Measurements from ENCODE around the gene CCDC51. TPM values are rescaled to one million over a fixed set of nuclear protein-coding genes. Genes with fewer than 3 reads are reported as not detected.

The CCDC51 gene
- total RNA-seq, 2 experiments from 2014 or later, result 11.5 to 12.2 TPM

GRCh38 chr3:48419597-48419996 lies 20.3 kb downstream of the CCDC51 start:
- no peak overlapping the region for H3K27ac Mint-ChIP-seq

GRCh38 chr3:48419149-48419548 lies 20.8 kb downstream of the CCDC51 start:
- no peaks in the 10 kb centered on the region for H3K36me3 Mint-ChIP-seq
- POLR2A ChIA-PET, result interaction anchor here (1.1 kb wide), 1 partner anchor 21 kb away, joined by 3 read pairs; the partner anchor contains the start of gene CCDC51
- no peak overlapping the region for H3K27ac Mint-ChIP-seq
- H3K4me1 Mint-ChIP-seq, result peaks cover 3% of the 10 kb centered on the region
- H3K27me3 Mint-ChIP-seq, result no peaks in the 10 kb centered on the region
- no peaks in the 10 kb centered on the region for H3K9me3 Mint-ChIP-seq
- ATAC-seq (ENCODE audit: low read depth), result no peak
- no peak for DNase-seq
- no peak overlapping the region for H3K4me3 Mint-ChIP-seq

More at GRCh38 chr3:48419597-48419996, 20.3 kb downstream of the CCDC51 start:
- Mint-ChIP-seq H3K4me3 (no peak overlapping the region), H3K9me3 (no peaks in the 10 kb centered on the region), H3K27me3 (no peaks in the 10 kb centered on the region), H3K4me1 (peaks cover 3% of the 10 kb centered on the region), H3K36me3 (no peaks in the 10 kb centered on the region)
- no peak for ATAC-seq (ENCODE audit: low read depth)
- DNase-seq, result no peak
- POLR2A ChIA-PET, result no interaction called here

GRCh38 chr3:48418651-48419050 lies 21.3 kb downstream of the CCDC51 start:
- Mint-ChIP-seq H3K9me3 (no peaks in the 10 kb centered on the region), H3K4me3 (no peak overlapping the region), H3K27ac (no peak overlapping the region), H3K4me1 (peaks cover 3% of the 10 kb centered on the region), H3K27me3 (no peaks in the 10 kb centered on the region), H3K36me3 (no peaks in the 10 kb centered on the region)
- ATAC-seq (ENCODE audit: low read depth) (no peak), DNase-seq (no peak)
- POLR2A ChIA-PET, result interaction anchor here (1.1 kb wide), 1 partner anchor 21 kb away, joined by 3 read pairs; the partner anchor contains the start of gene CCDC51

DNA sequence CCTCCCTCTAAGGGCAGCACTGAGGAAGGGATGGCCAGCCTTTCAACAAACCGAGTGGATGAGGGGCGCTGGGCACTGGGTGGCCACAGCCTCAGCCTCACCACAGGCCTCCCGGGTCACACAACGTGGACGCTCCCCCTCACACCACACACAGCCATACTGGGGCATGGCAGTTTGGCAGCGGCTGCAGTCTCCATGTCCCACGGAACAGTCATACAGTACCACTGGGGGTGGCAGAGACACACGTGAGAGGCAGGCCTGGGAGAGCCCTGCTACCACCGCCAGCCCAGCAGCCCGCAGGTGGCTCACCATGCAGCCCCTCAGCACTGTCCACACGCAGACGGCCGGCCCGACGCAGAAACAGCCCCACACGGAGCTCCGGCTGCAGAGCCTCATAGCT lies 21.8 kb downstream of the CCDC51 start:
- H3K36me3 Mint-ChIP-seq, result no peaks in the 10 kb centered on the region
- ATAC-seq (ENCODE audit: low read depth) (no peak), DNase-seq (no peak)
- POLR2A ChIA-PET, result interaction anchor here (1.1 kb wide), 1 partner anchor 22 kb away, joined by 3 read pairs; the partner anchor contains the start of gene CCDC51
- H3K4me3 Mint-ChIP-seq, result no peak overlapping the region
- no peaks in the 10 kb centered on the region for H3K27me3 Mint-ChIP-seq
- H3K4me1 Mint-ChIP-seq, result peaks cover 3% of the 10 kb centered on the region
- H3K27ac Mint-ChIP-seq, result no peak overlapping the region
- H3K9me3 Mint-ChIP-seq, result no peaks in the 10 kb centered on the region

GRCh38 chr3:48417529-48418108 lies 22.3 kb downstream of the CCDC51 start:
- no peak overlapping the region for H3K4me3 Mint-ChIP-seq
- H3K4me1 Mint-ChIP-seq, result peaks cover 3% of the 10 kb centered on the region
- H3K36me3 Mint-ChIP-seq, result no peaks in the 10 kb centered on the region
- no peaks in the 10 kb centered on the region for H3K9me3 Mint-ChIP-seq
- no peaks in the 10 kb centered on the region for H3K27me3 Mint-ChIP-seq
- ATAC-seq (ENCODE audit: low read depth) (no peak), DNase-seq (no peak)
- POLR2A ChIA-PET, result no interaction called here
- H3K27ac Mint-ChIP-seq, result no peak overlapping the region

DNA sequence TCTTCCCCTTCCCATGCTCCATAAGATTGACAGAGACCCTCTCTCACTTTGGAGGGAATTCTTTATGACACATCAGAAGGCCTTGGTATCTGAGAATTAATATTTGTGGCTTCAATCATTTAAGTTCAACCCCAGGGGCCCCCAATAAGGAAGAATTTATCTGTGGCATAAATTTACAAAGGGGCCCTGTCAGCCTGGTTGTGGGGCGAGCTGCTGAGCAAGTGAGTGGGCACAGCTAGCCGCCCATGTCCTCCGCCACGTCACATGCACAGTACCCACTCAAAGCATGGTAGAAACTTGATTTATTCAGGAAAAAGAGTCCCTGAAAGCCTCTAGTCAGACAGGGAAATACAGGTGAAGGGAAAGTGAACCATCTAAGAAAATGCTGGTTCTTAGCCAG lies 23.4 kb downstream of the CCDC51 start:
- no peaks in the 10 kb centered on the region for H3K27me3 Mint-ChIP-seq
- H3K4me1 Mint-ChIP-seq, result no peaks in the 10 kb centered on the region
- DNase-seq (no peak), ATAC-seq (ENCODE audit: low read depth) (no peak)
- no peak overlapping the region for H3K27ac Mint-ChIP-seq
- POLR2A ChIA-PET, result no interaction called here
- H3K4me3 Mint-ChIP-seq, result no peak overlapping the region
- H3K36me3 Mint-ChIP-seq, result no peaks in the 10 kb centered on the region
- no peaks in the 10 kb centered on the region for H3K9me3 Mint-ChIP-seq

DNA sequence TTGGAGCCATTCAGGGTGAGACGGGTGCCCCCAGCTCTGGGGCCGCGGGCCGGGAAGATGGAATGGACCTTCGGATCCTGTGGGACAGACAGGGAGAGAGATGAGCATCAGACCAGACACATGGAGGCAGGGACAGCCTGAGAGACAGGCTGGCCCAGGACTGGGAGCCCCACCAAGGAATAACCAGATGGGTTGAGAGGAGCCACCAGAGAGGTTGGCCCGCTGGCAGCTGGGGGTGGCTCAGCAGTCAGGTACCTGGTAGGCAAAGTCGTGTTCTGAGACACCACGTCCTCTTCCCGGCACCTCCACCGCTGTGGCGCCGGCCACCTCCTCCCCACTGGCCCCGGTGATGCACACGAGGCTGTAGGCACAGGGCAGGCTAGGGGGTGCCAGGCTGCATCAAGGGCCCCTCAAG lies 23.8 kb downstream of the CCDC51 start:
- DNase-seq, result no peak
- H3K27ac Mint-ChIP-seq, result no peak overlapping the region

GRCh38 chr3:48415251-48415953 lies 24.5 kb downstream of the CCDC51 start:
- no peaks in the 10 kb centered on the region for H3K4me1 Mint-ChIP-seq
- no peaks in the 10 kb centered on the region for H3K9me3 Mint-ChIP-seq
- H3K27me3 Mint-ChIP-seq, result no peaks in the 10 kb centered on the region
- POLR2A ChIA-PET, result no interaction called here
- no peaks in the 10 kb centered on the region for H3K36me3 Mint-ChIP-seq
- no peak for DNase-seq
- no peak for ATAC-seq (ENCODE audit: low read depth)
- no peak overlapping the region for H3K27ac Mint-ChIP-seq
- no peak overlapping the region for H3K4me3 Mint-ChIP-seq

More for the DNA sequence above, 23.8 kb downstream of the CCDC51 start:
- Mint-ChIP-seq H3K4me3 (no peak overlapping the region), H3K36me3 (no peaks in the 10 kb centered on the region), H3K27me3 (no peaks in the 10 kb centered on the region), H3K4me1 (no peaks in the 10 kb centered on the region), H3K9me3 (no peaks in the 10 kb centered on the region)
- no peak for ATAC-seq (ENCODE audit: low read depth)
- POLR2A ChIA-PET, result no interaction called here

DNA sequence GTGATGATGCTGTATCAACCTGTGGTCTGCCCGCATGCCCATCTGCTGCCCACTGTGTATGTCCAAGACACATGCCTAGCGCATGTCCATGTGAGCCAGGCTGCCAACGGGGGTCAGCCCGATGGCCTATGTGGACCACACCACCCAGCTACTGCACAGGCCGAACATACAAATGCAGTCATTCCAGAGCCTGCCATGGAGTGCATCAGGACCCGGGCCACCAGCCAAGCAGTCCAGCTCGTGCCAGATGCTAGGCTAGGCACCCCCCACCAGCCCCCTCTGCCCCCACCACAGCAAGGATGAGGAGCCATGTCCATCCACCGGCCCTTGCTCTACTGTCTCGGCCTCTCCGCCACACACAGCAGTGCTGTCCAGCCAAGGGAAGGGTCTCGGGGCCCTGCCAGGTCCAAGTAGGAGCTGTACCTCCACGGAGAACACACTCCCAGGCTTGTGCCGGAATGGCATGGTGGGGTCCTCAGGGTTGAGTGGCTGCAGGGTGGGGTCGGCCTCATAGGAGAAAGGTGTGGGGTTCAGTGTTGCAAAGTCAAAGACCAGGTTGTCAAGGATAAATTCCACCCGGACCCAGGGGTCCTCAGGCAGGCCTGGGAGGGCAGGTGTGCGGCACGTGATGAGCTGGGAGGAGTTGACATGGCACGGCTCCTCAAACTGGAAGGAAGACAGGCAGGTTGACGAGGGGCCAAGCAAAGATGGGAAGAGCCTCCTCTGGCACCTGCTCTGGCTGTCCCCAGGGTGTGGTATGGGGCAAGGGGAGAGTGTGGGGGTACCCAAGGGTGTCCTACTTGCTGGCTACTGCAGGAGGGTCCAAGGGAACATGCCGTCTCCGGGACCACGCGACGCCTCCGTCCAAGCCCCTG lies 25.3 kb downstream of the CCDC51 start:
- POLR2A ChIA-PET, result no interaction called here
- no peak overlapping the region for H3K27ac Mint-ChIP-seq
- no peaks in the 10 kb centered on the region for H3K27me3 Mint-ChIP-seq
- H3K36me3 Mint-ChIP-seq, result no peaks in the 10 kb centered on the region
- no peaks in the 10 kb centered on the region for H3K9me3 Mint-ChIP-seq
- H3K4me1 Mint-ChIP-seq, result no peaks in the 10 kb centered on the region
- DNase-seq, result no peak
- no peak overlapping the region for H3K4me3 Mint-ChIP-seq
- ATAC-seq (ENCODE audit: low read depth), result no peak

GRCh38 chr3:48413611-48414010 lies 26.3 kb downstream of the CCDC51 start:
- H3K4me3 Mint-ChIP-seq, result no peak overlapping the region
- H3K27ac Mint-ChIP-seq, result no peak overlapping the region
- DNase-seq (no peak), ATAC-seq (ENCODE audit: low read depth) (no peak)
- no peaks in the 10 kb centered on the region for H3K27me3 Mint-ChIP-seq
- H3K4me1 Mint-ChIP-seq, result no peaks in the 10 kb centered on the region
- POLR2A ChIA-PET, result no interaction called here
- no peaks in the 10 kb centered on the region for H3K36me3 Mint-ChIP-seq
- no peaks in the 10 kb centered on the region for H3K9me3 Mint-ChIP-seq

- Mint-ChIP-seq H3K36me3 (no peaks in the 10 kb centered on the region), H3K4me1 (no peaks in the 10 kb centered on the region), H3K4me3 (no peak overlapping the region), H3K27ac (no peak overlapping the region), H3K27me3 (no peaks in the 10 kb centered on the region), H3K9me3 (no peaks in the 10 kb centered on the region)
- DNase-seq, result no peak
- no peak for ATAC-seq (ENCODE audit: low read depth)
- POLR2A ChIA-PET, result interaction anchor here (1.1 kb wide), 1 partner anchor 34 kb away, joined by 4 read pairs; the partner anchor contains the start of gene ATRIP
Measured at GRCh38 chr3:48413086-48413485, 26.8 kb downstream of the CCDC51 start.

DNA sequence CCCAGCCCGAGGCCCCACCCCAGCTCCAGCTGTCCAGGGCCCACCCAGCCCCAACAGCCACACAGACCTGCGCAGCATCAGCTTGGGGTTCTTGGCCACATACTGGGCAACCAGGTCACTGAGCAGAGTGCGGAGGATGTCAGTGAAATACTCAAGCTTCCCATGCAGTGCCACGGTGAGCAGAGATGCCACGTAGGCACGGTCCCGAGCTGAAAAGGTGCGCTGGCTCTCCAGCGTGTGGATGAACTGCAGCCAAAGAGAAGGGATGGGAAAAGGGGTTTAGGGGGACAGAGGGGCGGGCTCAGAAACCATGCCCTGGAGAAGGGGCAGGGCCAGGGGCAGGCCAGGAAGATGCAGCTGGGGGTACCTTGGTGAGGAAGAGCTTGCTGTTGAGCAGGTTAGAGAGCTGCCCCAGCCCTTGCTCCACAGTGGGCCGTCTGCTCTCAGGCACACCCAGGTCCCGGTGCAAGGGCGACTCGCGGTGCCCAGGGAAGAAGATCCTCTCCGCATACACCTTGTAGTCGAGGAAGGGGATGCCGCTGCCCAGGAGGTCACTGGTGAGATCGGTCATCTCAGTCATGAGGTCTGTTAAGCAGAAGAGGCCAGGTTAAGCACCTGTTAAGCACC lies 27.4 kb downstream of the CCDC51 start:
- Mint-ChIP-seq H3K27ac (no peak overlapping the region), H3K36me3 (no peaks in the 10 kb centered on the region)

More for the DNA sequence above, 27.4 kb downstream of the CCDC51 start:
- H3K4me3 Mint-ChIP-seq, result no peak overlapping the region
- no peak for ATAC-seq (ENCODE audit: low read depth)
- no peaks in the 10 kb centered on the region for H3K9me3 Mint-ChIP-seq
- no peaks in the 10 kb centered on the region for H3K27me3 Mint-ChIP-seq
- POLR2A ChIA-PET, result interaction anchor here (1.1 kb wide), 1 partner anchor 34 kb away, joined by 4 read pairs; the partner anchor contains the start of gene ATRIP
- DNase-seq, result no peak
- H3K4me1 Mint-ChIP-seq, result no peaks in the 10 kb centered on the region

All from activated naive CD8-positive, alpha-beta T cell treated with anti-CD3 and anti-CD28 coated beads, Interleukin-2, amount 10 ng/mL, durations not matched to agents 7 days and 5 days (primary cell).